Tibial nerve (tissue), 4 donors: ENCODE results near the gene BACE2. TPM values are rescaled to one million over a fixed set of nuclear protein-coding genes. Genes with fewer than 3 reads are reported as not detected.

ENCODE experiments used
- DNase-seq, 2 donors: peaks; one replicate each; pipeline ENCODE4 v3.0.0-alpha.2; 2019; ENCODE audit warnings: low spot score in 2 of 2
- H3K27ac ChIP-seq, 4 donors: fragments of 200-600 bp; sonication (generic) in 3 of 4; one replicate each; pipeline ENCODE4 v1.5.1; 2017 to 2019; ENCODE audit warnings: mild to moderate bottlenecking in 1 of 4
- H3K27me3 ChIP-seq, 2 donors: fragments of 200-600 bp; sonication (generic) in 1 of 2; one replicate each; pipeline versions ENCODE4 v1.5.1 to v1.6.0; 2017 to 2019
- H3K36me3 ChIP-seq, 3 donors: fragments of 200-600 bp; sonication (generic); one replicate each; pipeline ENCODE4 v1.5.1; 2018 to 2019
- H3K4me1 ChIP-seq, 4 donors: fragments of 200-600 bp; sonication (generic) in 3 of 4; one replicate each; pipeline ENCODE4 v1.5.1; 2017 to 2019
- H3K4me3 ChIP-seq, 4 donors: fragments of 200-600 bp; sonication (generic) in 3 of 4; one replicate each; pipeline ENCODE4 v1.5.1; 2017 to 2019; ENCODE audit warnings: mild to moderate bottlenecking in 1 of 4, moderate library complexity in 1 of 4
- H3K9me3 ChIP-seq, 4 donors: fragments of 200-600 bp; sonication (generic) in 3 of 4; one replicate each; pipeline ENCODE4 v1.5.1; 2017 to 2019
- CTCF ChIP-seq, 5 experiments: fragments of 200-600 bp in 3 of 5; fragments of 450-650 bp in 2 of 5; sonication (generic) in 3 of 5; IDR thresholded peaks; one replicate each; pipeline ENCODE4 v1.5.1; 2016 to 2019; ENCODE audit warnings: antibody characterized with exemption in 5 of 5, mild to moderate bottlenecking in 3 of 5, moderate library complexity in 2 of 5
- EP300 ChIP-seq, 2 donors: sonication (generic); formaldehyde crosslinking; IDR thresholded peaks; one replicate each; pipeline ENCODE4 v1.6.1; 2017; ENCODE audit warnings: antibody characterized with exemption in 2 of 2, mild to moderate bottlenecking in 1 of 2
- POLR2A ChIP-seq, 2 donors: fragments of 450-650 bp; IDR thresholded peaks; one replicate each; pipeline ENCODE4 v1.6.1; 2017; ENCODE audit warnings: antibody characterized with exemption in 2 of 2, mild to moderate bottlenecking in 2 of 2, moderate library complexity in 2 of 2
- WGBS, 2 donors: methylation state at CpG; one replicate each; pipeline ENCODE4 v1.1.5; 2018; 5-methylcytosine and 5-hydroxymethylcytosine counted together
- total RNA-seq, 4 donors: library from RNA; depleted of rRNA; stranded (reverse); fragments of >200 nt; gene quantifications; one replicate each; pipeline ENCODE4 v1.1.0, GENCODE V29; 2016

Gene BACE2
- total RNA-seq, 4 donors from 2014 or later, result 69.5 to 96.9 (median 79.2) TPM

- no peak overlapping the region for H3K27ac ChIP-seq
- 84 to 87% methylated on average over 3 of the region's 3 CpGs for WGBS, 2 donors
- peaks cover 0 to 68% (median 2%) of the 10 kb centered on the region in 3 donors for H3K36me3 ChIP-seq
- TF ChIP-seq EP300 (IDR thresholded peaks at IDR 0.05) (no peak), POLR2A (IDR thresholded peaks at IDR 0.05) (no peak), CTCF (IDR thresholded peaks at IDR 0.05) (no peak)
- no peaks in the 10 kb centered on the region for H3K4me1 ChIP-seq
- no peaks in the 10 kb centered on the region for H3K27me3 ChIP-seq
- H3K4me3 ChIP-seq, result no peak overlapping the region
- DNase-seq, result no peak
- peaks cover 0 to 10% (median 0%) of the 10 kb centered on the region in 4 donors for H3K9me3 ChIP-seq
These were observed 90.7 kb downstream of the BACE2 start for GRCh38 chr21:41258617-41259016.

GRCh38 chr21:41260428-41260827, 92.5 kb downstream of the BACE2 start:
- peaks cover 0 to 64% (median 0%) of the 10 kb centered on the region in 3 donors for H3K36me3 ChIP-seq
- TF ChIP-seq CTCF (IDR thresholded peaks at IDR 0.05) (no peak), EP300 (IDR thresholded peaks at IDR 0.05) (no peak), POLR2A (IDR thresholded peaks at IDR 0.05) (no peak)
- 97 to 99% methylated on average over 8 of the region's 8 CpGs for WGBS, 2 donors
- no peaks in the 10 kb centered on the region for H3K27me3 ChIP-seq
- no peak for DNase-seq
- H3K27ac ChIP-seq, result no peak overlapping the region
- H3K4me3 ChIP-seq, result no peak overlapping the region
- peaks cover 0 to 3% (median 0%) of the 10 kb centered on the region in 4 donors for H3K9me3 ChIP-seq
- no peaks in the 10 kb centered on the region for H3K4me1 ChIP-seq

GRCh38 chr21:41267346-41267745, 99.4 kb downstream of the BACE2 start:
- no peaks in the 10 kb centered on the region for H3K27me3 ChIP-seq
- peaks cover 0 to 16% (median 0%) of the 10 kb centered on the region in 4 donors for H3K9me3 ChIP-seq
- TF ChIP-seq CTCF (IDR thresholded peaks at IDR 0.05), result no peak
- DNase-seq, result no peak
- no peaks in the 10 kb centered on the region for H3K4me1 ChIP-seq
- 95 to 97% methylated on average over 2 of the region's 2 CpGs for WGBS, 2 donors
- no peak overlapping the region for H3K4me3 ChIP-seq
- no peak overlapping the region for H3K27ac ChIP-seq
- peaks cover 0 to 48% (median 0%) of the 10 kb centered on the region in 3 donors for H3K36me3 ChIP-seq

- TF ChIP-seq CTCF (IDR thresholded peaks at IDR 0.05), result no peak
- TF ChIP-seq POLR2A (IDR thresholded peaks at IDR 0.05), result no peak
- no peak for TF ChIP-seq EP300 (IDR thresholded peaks at IDR 0.05)
- whole genome bisulfite sequencing, 2 donors, result 48 to 64% methylated on average over 1 of the region's 1 CpG
- Histone ChIP-seq H3K27me3 (no peaks in the 10 kb centered on the region), H3K9me3 (peaks cover 0 to 15% (median 0%) of the 10 kb centered on the region in 4 donors), H3K36me3 (peaks cover 0 to 39% (median 0%) of the 10 kb centered on the region in 3 donors), H3K4me1 (no peaks in the 10 kb centered on the region), H3K4me3 (no peak overlapping the region), H3K27ac (no peak overlapping the region)
- no peak for DNase-seq
These were observed 101.6 kb downstream of the BACE2 start for GRCh38 chr21:41269535-41269934.

GRCh38 chr21:41277196-41277595, 109.2 kb downstream of the BACE2 start:
- H3K4me1 ChIP-seq, result peaks cover 0 to 25% (median 0%) of the 10 kb centered on the region in 4 donors
- TF ChIP-seq EP300 (IDR thresholded peaks at IDR 0.05) (no peak), POLR2A (IDR thresholded peaks at IDR 0.05) (no peak), CTCF (IDR thresholded peaks at IDR 0.05) (no peak)
- DNase-seq, result no peak
- H3K36me3 ChIP-seq, result peaks cover 0 to 39% (median 0%) of the 10 kb centered on the region in 3 donors
- H3K9me3 ChIP-seq, result peaks cover 0 to 3% (median 0%) of the 10 kb centered on the region in 4 donors
- no peak overlapping the region for H3K4me3 ChIP-seq
- WGBS, 2 donors, result 84 to 90% methylated on average over 12 of the region's 12 CpGs
- no peaks in the 10 kb centered on the region for H3K27me3 ChIP-seq
- H3K27ac ChIP-seq, result no peak overlapping the region
